ELR (cell line): Measurements from ENCODE around the gene ZNF324B.
"Not testable (repeated sequence)": the region's sequence is repeated elsewhere in the genome, so short reads cannot be mapped to it uniquely, and the experiment has no call there.

Source experiments
- DNase-seq: peaks from one replicate; pipeline ENCODE4 v3.0.0-alpha.2; 2015; ENCODE audit warnings: low read depth

ZNF324B gene

DNA sequence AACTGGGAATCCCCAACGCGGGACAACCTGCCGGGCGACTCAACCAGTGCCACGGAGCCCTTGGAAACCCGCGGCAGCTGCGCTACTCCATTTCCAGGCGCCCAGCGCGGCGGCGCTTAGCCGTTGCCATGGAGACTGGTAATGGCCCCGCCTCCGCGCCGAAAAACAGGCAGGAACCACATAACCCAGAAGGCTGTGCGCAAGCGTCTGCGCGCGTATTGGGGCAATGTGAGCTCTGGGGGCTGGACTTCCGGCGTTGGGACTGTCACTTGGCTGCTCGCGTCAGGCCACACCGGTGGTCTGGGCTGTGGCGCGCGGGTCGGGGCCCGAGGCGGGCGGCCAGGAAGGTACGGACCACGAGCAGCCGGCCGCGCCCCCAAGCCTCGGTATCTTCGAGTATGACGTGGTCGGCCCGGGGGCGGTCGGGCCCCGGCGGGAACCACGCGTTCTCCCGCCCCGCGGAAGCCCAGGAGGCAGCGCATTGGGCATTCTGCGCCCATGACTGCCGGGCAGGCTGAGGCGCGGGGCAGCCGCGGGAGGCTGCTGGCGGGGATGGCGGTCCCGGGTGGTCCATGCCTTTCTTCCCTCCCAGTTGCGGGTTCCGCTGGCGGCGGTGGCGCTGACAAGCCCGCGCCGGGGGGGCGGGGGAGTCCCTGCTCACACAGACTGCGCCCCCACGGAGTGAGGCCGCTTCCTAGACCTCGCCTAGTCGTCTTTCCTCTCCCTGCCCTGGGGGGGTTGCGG, at the start of gene ZNF324B:
Gene ZNF324B, plus strand, starts transcription at position 265 of the 744 bp plus-strand sequence. CDS start 2,080 bp downstream, outside the sequence.
- DNase-seq, result peak; percentile 93

DNA sequence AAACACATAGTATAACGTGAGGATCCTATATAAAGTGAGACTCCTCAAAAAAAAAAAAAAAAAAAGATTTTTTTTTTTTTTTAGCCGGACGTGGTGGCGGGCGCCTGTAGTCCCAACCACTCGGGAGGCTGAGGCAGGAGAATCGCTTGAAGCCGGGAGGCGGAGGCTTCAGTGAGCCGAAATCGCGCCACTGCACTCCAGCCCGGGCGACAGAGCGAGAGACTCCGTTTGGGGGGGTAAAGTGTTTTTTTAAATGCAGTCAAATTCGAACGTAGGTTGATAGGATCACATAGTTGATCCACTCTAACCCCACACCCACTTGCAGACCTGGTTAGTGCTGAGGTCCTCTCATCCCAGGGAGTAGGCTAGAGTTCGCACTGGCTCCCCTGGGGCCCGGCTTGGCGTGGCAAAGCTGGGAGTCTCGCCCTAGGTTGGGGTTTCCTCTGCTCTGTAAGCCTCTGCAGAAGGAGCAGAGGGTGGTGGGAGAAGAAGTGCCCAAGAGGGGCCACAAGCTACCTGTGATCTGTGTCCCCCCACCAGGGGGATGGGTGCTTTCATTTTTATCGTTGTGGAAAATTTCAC, 49.5 kb upstream of the ZNF324B start:
- DNase-seq, result no peak

GRCh38 chr19:58403920-58404478, 47.4 kb upstream of the ZNF324B start:
- not testable (repeated sequence) for DNase-seq

DNA sequence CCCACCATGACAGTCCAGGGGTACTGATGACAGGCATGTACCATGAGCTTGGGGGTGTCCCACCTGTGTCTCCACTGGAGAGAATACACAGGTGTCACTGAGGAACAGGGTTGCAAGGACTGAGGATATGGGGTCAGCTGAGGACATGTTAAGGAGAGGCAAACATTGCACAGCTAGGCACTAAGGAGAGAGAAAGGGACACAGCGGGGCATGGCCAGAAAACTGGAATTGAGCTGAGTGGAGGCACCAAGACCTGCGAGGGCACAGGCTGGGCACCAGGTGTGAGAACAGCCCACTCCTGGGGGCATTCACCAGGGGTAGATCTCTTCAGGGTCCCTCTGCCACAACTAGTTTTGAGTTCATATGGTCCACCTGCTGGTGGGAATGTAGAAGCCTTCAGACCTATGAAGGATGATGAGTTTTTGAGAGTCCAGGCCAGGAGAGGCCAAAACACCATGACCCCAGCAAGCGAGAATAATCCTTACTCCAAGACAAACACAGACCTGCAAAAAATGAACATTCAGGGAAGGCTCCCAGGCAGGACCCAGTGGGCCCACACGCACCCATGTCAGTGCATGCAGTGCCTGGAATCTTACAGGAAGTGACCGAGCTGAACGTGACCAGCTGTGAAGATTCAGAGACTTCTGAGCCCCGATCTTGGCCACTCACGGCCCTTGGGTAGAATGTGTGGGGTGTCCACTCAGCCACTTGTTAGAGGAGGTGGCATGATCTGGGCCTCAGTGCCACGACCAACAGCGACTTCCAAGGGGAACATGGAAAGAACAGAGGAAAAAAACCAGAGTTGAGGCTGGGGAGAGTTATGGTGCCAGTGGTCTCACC, 44.4 kb upstream of the ZNF324B start:
- peak; percentile 38 for DNase-seq

DNA sequence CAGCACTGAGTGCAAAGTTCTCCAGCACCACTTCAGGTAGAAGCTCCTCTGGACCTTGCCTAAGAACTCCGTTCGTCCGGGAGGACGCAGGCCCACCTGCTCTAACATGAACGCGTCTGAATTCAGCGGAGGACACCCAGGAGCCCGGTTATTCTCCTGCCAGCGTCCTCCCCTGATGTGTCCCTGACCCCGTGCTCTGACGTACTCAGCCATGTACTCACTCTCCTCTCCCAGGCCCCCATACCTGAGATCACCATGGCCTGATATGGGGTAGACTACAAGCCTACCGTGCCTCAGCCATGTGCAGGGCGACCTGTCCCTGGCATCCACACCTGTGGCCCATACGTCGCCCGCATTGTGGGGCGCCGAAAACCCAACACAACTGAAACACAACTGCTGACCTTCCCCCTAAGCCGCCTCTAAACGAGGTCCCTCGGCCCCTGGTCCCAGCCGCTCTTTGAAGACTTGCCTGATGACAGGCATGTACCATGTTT, 43.7 kb upstream of the ZNF324B start:
- peak; percentile 23 for DNase-seq

DNA sequence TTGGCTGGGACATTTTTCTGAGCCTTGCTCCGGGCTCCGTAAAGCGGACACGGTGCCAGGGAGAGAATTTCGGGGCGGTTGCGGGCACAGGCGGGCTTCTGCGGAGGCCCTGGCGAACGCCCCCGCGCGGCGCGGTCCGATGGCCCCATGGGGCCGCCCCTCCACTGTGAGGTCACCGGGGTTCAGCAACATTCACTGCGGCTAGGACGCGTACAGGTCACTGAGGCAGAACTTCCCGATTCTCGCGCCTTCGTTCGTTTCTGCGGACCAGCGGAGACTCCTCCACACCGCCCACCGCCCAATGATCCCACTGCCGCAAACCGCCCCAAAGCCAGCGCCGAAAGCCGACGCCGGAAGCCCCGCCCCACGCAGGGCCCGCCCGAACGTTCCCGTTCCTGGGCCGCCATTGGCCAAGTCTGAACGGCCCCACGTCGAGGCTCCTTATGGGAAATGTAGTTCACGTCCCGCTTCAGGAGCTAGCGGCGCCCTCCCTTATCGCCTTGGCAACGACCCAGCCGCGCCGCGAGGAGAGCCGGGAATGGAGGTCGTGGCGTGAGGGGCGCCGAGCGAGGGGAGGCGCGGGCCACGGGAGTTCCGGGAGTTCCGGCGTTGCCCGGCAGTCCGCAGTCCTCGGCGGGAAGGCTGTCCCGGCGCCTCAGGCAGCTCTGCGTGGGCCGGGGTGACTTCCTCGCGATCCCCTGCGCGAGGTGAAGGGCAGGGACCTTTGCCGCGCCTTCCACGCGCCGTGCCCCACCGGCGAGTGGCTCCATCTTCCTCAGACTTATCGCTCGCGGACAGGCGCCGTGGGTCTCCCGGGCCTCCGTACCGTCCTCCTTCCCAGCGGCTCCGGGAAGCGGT, 43.0 kb upstream of the ZNF324B start, which contains the start of gene ZNF584:
Gene ZNF584, plus strand, starts transcription at position 498 of the 858 bp plus-strand sequence. CDS start 499 bp downstream, outside the sequence.
- DNase-seq, result peak; percentile 91

- DNase-seq, result peak; percentile 50
Measured at GRCh38 chr19:58409010-58409790, 42.2 kb upstream of the ZNF324B start.

DNA sequence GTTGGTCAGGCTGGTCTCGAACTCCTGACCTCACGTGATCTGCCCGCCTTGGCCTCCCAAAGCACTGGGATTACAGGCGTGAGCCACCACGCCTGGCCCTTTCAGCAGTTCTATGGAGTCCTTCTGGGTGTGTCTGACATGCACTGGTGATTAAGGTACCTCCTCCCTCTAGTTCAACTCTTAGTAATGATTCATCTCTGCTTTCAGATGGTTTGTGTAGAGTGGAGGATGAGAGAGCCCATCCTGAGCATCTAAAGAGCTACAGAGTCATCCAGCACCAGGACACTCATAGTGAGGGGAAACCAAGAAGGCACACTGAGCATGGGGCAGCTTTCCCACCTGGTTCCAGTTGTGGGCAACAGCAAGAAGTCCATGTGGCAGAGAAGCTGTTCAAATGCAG, 34.8 kb upstream of the ZNF324B start:
- DNase-seq, result no peak

DNA sequence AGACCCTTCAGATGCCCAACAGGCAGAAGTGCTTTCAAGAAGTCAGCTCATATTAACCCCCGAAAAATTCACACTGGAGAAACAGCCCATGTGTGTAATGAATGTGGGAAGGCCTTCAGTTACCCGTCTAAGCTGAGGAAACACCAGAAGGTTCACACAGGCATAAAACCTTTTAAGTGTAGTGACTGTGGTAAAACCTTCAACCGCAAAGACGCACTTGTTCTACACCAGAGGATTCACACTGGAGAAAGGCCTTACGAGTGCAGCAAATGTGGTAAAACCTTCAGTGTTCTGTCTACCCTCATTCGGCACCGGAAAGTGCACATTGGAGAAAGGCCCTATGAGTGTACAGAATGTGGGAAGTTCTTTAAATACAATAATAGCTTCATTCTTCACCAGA, 34.4 kb upstream of the ZNF324B start:
- DNase-seq, result no peak

GRCh38 chr19:58428617-58429016, 22.8 kb upstream of the ZNF324B start:
- no peak for DNase-seq

- DNase-seq, result no peak
Measured at GRCh38 chr19:58429745-58430144, 21.7 kb upstream of the ZNF324B start.

DNA sequence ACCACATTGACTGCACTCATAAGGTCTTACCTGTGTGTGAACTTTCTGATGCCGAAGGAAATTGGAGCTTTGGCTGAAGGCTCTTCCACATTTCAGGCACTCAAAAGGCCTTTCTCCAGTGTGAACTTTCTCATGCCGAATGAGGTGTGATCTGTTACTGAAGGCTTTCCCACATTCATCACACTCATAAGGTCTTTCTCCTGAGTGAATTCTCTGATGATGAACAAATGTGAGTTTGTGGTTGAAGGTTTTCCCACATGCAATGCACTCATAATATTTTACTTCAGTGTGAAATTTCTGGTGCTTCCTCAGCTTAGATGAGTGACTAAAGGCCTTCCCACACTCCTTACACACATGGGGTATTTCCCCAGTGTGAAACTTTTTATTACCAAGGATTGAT, 17.2 kb upstream of the ZNF324B start:
- no peak for DNase-seq

- peak; percentile 97 for DNase-seq
Measured at GRCh38 chr19:58439576-58440554, 11.6 kb upstream of the ZNF324B start, which contains the start of gene ZNF132. Gene ZNF132, minus strand, starts transcription at chr19:58440153. Its CDS starts 332 bp downstream, at chr19:58439821.

GRCh38 chr19:58440556-58440955, 10.9 kb upstream of the ZNF324B start:
- DNase-seq, result no peak

DNA sequence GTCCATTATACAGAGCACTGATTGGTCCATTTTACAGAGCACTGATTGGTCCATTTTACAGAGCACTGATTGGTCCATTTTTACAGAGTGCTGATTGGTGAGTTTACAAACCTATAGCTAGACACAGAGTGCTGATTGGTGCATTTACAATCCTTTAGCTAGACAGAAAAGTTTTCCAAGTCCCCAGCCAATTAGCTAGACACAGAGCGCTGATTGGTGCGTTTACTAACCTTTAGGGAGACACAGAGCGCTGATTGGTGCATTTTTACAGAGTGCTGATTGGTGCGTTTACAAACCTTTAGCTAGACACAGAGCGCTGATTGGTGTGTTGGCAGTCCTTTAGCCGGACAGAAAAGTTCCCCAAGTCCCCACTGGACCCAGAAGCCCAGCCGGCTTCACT, 8.4 kb upstream of the ZNF324B start:
- not testable (repeated sequence) for DNase-seq

DNA sequence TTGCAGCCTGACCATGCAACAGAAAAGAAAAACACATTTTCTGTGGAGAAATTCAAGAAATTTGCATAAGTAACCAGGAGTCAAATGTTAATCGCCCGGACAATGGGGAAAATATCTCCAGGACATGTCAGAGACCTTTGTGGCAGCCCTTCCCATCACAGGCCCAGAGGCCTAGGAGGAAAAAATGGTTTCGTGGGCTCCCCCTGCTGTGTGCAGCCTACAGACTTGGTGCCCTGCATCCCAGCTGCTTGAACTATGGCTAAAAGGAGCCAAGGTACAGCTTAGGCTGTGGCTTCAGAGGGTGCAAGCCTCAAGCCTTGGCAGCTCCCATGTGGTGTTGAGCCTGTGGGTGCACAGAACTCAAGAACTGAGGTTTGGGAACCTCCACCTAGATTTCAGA, 2.6 kb upstream of the ZNF324B start:
- not testable (repeated sequence) for DNase-seq

GRCh38 chr19:58449980-58450379, 1.4 kb upstream of the ZNF324B start:
- not testable (repeated sequence) for DNase-seq

DNA sequence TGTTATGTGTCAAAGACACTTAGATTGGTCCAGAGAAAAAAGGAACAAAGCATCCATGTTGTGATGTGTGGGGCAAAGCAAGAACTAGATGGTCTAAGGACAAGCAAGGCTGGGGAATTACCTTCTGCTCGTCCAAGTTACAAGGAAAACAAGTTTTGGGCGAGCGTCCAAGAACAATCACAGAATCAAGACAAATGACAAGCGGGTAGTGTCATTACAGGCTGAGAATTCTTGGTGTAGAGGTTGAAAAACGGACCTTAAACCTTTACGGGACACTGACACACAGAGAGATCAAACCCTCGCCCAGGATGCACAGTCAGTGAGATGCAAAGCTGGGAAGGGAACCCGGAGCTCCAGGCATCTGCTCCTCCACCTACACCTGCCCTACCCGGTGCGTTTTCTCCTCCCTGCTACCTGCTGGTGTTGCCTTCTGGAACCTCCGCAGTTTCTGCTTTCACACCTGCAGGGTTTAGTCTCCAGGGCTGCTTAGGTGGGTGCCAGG, 515 bp upstream of the ZNF324B start:
- DNase-seq, result no peak

- DNase-seq, result no peak
Measured at GRCh38 chr19:58453743-58454142, 2.3 kb downstream of the ZNF324B start.
